ENCODE results near the gene PPP1R37. TPM values are rescaled to one million over a fixed set of nuclear protein-coding genes. Genes with fewer than 3 reads are reported as not detected.

Gene PPP1R37
- total and polyA plus RNA-seq, 2 of the 13 experiments (the other 11 are each of a cell fraction or from before 2014, with no cell fraction given): 9.0 to 14.3 TPM

DNA sequence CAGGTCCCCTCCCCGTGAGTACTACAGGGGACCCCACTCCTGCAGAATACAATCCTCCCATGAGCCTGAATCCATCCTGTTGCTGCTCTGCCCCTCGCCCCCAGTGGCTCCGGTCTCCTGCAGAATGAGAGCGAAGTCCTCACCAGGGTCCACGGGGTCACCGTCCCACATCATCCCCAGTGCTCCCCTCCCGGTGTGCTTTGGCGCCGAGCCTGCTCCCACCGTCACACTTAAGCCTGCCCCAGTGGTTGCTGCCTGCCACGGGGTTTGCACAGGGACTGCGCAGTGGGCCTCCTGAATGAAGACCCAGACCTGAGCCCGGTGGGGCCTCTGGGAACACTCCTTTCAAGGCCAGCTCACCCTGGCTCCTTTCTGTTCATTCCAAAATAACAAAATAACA, 37.3 kb downstream of the PPP1R37 start:
- DNase-seq (ENCODE audit: low spot score) (peak; percentile 23), FAIRE-seq (no peak), ATAC-seq (peak; percentile 52)
- H3K36me3 ChIP-seq (replicated peaks in 1 of 2; ENCODE audit: control insufficient read depth in 1 of 2, insufficient read depth in 2 of 2, low read length in 2 of 2): peaks cover 6 to 15% of the 10 kb centered on the region in 2 experiments; a peak in 3 of 5 replicates
- ChIA-PET CTCF (ENCODE audit: low intra/inter-chr PET ratio, low total read pairs) (interaction anchor here (2.0 kb wide), 1 partner anchor 113 kb away, joined by 8 read pairs; no protein-coding TSS in a partner anchor), POLR2A (no interaction called here)
- in situ Hi-C loops (cut with HindIII; ENCODE audit: extremely low pct_ligation_motif_present, low pct_unique_long_range_greater_than_20kb): no loop called here
- no peak overlapping the region for H2AFZ ChIP-seq (ENCODE audit: low read length)
- H3K9ac ChIP-seq (ENCODE audit: insufficient read depth, low read depth, low read length): no peak overlapping the region
- intact Hi-C loops (cut with micrococcal nuclease; ENCODE audit: unreplicated experiment): no loop called here
- peak overlapping the region; percentile 60 for H3K27ac ChIP-seq (ENCODE audit: extremely low read length, insufficient read depth, low read length)
- peaks cover 44% of the 10 kb centered on the region for H3K79me2 ChIP-seq (ENCODE audit: insufficient read depth, low read length)
- peaks cover 36% of the 10 kb centered on the region for H3K4me1 ChIP-seq (ENCODE audit: insufficient read depth, low read length)
- H3K27me3 ChIP-seq (ENCODE audit: control insufficient read depth in 1 of 2, insufficient read depth in 2 of 2, low read length in 2 of 2): no peaks in the 10 kb centered on the region
- 17% methylated on average over 3 of the region's 13 CpGs for WGBS (ENCODE audit: low lambda C conversion rate)
- H3K9me3 ChIP-seq (ENCODE audit: low read length): no peaks in the 10 kb centered on the region
- peak overlapping the region in 1 of 3 experiments; percentile 27; a peak in 1 of 6 replicates for H3K4me3 ChIP-seq (replicated peaks in 1 of 3; ENCODE audit: insufficient read depth in 1 of 3, low read depth in 2 of 3, low read length in 3 of 3)
- peak overlapping the region; percentile 62 for H3K4me2 ChIP-seq (ENCODE audit: low read depth, low read length)
- H4K20me1 ChIP-seq (ENCODE audit: insufficient read depth, low read length): peaks cover 19% of the 10 kb centered on the region; the same call in 1 of the 2 replicates
- no TSS peak for BruUV-seq (replicated peaks)
- TF ChIP-seq POGZ (CRISPR knock-in tag; IDR thresholded peaks at IDR 0.05): no peak
- no peak for TF ChIP-seq SYNCRIP (IDR thresholded peaks at IDR 0.05; ENCODE audit: insufficient read depth, low read depth, low read length)
- TF ChIP-seq, protein P1, sequence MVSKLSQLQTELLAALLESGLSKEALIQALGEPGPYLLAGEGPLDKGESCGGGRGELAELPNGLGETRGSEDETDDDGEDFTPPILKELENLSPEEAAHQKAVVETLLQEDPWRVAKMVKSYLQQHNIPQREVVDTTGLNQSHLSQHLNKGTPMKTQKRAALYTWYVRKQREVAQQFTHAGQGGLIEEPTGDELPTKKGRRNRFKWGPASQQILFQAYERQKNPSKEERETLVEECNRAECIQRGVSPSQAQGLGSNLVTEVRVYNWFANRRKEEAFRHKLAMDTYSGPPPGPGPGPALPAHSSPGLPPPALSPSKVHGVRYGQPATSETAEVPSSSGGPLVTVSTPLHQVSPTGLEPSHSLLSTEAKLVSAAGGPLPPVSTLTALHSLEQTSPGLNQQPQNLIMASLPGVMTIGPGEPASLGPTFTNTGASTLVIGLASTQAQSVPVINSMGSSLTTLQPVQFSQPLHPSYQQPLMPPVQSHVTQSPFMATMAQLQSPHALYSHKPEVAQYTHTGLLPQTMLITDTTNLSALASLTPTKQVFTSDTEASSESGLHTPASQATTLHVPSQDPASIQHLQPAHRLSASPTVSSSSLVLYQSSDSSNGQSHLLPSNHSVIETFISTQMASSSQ (IDR thresholded peaks at IDR 0.05; ENCODE audit: low read depth): no peak
- TF ChIP-seq, protein P1 (CRISPR knock-in tag; IDR thresholded peaks at IDR 0.05; ENCODE audit: borderline replicate concordance): no peak
- TF ChIP-seq ZNF354B (CRISPR knock-in tag; IDR thresholded peaks at IDR 0.05): no peak
- no peak for TF ChIP-seq ZNF614 (CRISPR knock-in tag; IDR thresholded peaks at IDR 0.05; ENCODE audit: borderline replicate concordance)
- TF ChIP-seq, protein P2, sequence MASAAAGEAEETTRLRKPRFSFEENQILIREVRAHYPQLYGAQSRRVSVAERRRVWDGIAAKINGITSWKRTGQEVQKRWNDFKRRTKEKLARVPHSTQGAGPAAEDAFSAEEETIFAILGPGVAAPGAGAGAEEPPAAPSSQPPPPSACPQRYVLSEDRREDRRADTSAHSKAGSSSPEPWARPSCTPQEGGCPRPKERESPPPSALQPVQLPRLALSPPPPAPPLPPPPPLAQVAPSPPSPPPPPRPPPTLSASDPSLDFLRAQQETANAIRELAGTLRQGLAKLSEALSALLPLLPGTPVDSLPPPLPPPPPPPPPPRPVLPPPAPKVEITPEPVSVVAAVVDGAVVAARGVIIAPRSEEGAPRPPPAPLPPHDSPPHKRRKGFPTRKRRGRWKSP (CRISPR knock-in tag; IDR thresholded peaks at IDR 0.05): no peak
- TF ChIP-seq, protein P3, sequence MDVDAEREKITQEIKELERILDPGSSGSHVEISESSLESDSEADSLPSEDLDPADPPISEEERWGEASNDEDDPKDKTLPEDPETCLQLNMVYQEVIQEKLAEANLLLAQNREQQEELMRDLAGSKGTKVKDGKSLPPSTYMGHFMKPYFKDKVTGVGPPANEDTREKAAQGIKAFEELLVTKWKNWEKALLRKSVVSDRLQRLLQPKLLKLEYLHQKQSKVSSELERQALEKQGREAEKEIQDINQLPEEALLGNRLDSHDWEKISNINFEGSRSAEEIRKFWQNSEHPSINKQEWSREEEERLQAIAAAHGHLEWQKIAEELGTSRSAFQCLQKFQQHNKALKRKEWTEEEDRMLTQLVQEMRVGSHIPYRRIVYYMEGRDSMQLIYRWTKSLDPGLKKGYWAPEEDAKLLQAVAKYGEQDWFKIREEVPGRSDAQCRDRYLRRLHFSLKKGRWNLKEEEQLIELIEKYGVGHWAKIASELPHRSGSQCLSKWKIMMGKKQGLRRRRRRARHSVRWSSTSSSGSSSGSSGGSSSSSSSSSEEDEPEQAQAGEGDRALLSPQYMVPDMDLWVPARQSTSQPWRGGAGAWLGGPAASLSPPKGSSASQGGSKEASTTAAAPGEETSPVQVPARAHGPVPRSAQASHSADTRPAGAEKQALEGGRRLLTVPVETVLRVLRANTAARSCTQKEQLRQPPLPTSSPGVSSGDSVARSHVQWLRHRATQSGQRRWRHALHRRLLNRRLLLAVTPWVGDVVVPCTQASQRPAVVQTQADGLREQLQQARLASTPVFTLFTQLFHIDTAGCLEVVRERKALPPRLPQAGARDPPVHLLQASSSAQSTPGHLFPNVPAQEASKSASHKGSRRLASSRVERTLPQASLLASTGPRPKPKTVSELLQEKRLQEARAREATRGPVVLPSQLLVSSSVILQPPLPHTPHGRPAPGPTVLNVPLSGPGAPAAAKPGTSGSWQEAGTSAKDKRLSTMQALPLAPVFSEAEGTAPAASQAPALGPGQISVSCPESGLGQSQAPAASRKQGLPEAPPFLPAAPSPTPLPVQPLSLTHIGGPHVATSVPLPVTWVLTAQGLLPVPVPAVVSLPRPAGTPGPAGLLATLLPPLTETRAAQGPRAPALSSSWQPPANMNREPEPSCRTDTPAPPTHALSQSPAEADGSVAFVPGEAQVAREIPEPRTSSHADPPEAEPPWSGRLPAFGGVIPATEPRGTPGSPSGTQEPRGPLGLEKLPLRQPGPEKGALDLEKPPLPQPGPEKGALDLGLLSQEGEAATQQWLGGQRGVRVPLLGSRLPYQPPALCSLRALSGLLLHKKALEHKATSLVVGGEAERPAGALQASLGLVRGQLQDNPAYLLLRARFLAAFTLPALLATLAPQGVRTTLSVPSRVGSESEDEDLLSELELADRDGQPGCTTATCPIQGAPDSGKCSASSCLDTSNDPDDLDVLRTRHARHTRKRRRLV (CRISPR knock-in tag; IDR thresholded peaks at IDR 0.05): no peak
- no peak for TF ChIP-seq ZNF781 (CRISPR knock-in tag; IDR thresholded peaks at IDR 0.05; ENCODE audit: borderline replicate concordance, not compliant biosample characterization)
- TF ChIP-seq, protein P4, sequence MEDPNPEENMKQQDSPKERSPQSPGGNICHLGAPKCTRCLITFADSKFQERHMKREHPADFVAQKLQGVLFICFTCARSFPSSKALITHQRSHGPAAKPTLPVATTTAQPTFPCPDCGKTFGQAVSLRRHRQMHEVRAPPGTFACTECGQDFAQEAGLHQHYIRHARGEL (CRISPR knock-in tag; IDR thresholded peaks at IDR 0.05): no peak
- TF ChIP-seq, protein P5, sequence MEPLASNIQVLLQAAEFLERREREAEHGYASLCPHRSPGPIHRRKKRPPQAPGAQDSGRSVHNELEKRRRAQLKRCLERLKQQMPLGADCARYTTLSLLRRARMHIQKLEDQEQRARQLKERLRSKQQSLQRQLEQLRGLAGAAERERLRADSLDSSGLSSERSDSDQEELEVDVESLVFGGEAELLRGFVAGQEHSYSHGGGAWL (CRISPR knock-in tag; IDR thresholded peaks at IDR 0.05): no peak

All from HepG2 (cell line).